ENCODE results near the gene JPT2. TPM values are rescaled to one million over a fixed set of nuclear protein-coding genes. Genes with fewer than 3 reads are reported as not detected.
A peak's percentile ranks its signal among the peaks of the same experiment; 100 is the strongest.

The JPT2 gene
- total RNA-seq, 1 donor from 2014 or later: 41.5 TPM

- no peak for DNase-seq (ENCODE audit: missing footprints)
- no peak for ATAC-seq
- intact Hi-C loops (cut with DNase I): no loop called here
These were observed 27.9 kb upstream of the JPT2 start for GRCh38 chr16:1650131-1650530.

DNA sequence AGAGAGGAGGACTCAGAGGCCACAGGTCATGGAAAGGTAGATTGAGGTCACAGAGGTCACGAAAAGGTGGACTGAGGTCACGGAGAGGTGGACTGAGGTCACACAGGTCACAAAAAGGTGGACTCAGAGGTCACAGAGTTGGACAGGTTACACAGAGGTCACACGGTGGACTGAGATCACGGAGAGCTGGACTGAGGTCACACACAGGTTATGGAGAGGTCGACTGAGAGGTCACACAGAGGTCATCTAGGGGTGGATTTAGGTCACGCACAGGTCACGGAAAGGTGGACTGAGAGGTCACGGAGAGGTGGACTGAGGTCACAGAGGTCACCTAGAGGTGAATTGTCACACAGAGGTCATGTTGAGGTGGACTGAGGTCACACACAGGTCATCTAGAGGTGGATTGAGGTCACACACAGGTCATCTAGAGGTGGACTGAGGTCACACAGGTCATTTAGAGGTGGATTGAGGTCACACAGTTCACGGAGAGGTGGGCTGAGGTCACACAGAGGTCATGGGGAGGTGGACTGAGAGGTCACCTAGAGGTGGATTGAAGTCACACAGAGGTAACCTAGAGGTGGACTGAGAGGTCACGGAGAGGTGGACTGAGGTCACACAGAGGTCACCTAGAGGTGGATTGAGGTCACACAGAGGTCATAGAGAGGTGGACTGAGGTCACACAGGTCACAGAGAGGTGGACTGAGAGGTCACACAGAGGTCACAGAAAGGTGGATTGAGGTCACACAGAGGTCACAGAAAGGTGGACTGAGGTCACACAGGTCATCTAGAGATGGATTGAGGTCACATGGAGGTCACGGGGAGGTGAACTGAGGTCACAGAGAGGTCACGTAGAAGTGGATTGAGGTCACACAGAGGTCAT, 26.7 kb upstream of the JPT2 start:
- DNase-seq (ENCODE audit: missing footprints) (no peak), ATAC-seq (no peak)
- intact Hi-C loops (cut with DNase I): no loop called here

DNA sequence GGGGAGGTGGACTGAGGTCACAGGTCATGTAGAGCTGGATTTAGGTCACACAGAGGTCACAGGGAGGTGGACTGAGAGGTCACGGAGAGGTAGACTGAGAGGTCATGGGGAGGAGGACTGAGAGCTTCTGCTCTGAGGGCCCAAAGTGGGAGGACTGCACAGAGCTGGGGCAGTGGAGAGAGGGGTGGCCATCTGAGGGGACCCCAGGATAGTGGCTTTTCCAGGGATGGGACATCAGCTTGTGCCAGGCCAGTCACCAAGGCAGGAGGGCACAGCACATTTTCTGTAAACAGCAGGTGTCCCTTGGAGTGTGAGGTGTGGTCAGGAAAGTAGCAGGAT, 26.1 kb upstream of the JPT2 start:
- DNase-seq (ENCODE audit: missing footprints) (no peak), ATAC-seq (no peak)
- intact Hi-C loops (cut with DNase I): no loop called here

GRCh38 chr16:1653023-1653422, 25.1 kb upstream of the JPT2 start:
- intact Hi-C loops (cut with DNase I): no loop called here
- no peak for DNase-seq (ENCODE audit: missing footprints)
- ATAC-seq: no peak

DNA sequence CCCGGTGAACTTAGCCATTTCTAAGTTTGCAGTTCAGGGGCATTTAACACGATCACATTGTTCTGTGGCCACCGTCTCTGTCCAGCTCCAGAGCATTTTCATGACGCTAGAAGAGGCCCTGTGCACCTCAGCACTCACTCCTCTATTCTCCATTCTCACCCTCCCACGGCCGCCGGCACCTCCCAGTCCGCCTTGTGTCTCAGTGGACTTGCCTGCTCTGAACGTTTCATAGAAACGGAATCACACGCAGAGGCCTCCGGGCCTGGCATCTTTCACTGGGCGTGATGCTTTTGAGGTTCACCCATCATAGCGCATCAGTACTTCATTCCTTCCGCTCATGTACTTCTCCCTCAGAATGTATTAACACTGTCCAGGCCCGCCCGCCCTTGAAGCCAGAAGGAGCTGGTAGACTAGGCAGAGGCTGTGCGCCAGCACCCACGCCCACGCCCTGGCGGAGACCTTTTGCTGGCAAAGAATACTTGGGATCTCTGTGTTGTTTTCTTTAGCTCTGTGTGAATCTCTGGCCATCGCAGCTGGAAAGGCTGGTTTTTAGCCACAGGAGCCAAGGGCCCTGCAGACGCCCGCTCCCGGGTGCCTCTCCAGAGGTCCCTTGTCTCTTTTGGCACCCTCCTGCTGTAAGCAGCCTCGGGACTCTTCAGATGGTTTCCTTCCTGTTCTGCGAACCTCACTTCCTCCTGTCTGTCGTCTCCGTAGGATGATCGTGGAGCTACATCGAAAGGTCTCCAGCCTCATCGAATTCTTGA, 23.4 kb upstream of the JPT2 start:
- DNase-seq (ENCODE audit: missing footprints): no peak
- no peak for ATAC-seq
- intact Hi-C loops (cut with DNase I): no loop called here

DNA sequence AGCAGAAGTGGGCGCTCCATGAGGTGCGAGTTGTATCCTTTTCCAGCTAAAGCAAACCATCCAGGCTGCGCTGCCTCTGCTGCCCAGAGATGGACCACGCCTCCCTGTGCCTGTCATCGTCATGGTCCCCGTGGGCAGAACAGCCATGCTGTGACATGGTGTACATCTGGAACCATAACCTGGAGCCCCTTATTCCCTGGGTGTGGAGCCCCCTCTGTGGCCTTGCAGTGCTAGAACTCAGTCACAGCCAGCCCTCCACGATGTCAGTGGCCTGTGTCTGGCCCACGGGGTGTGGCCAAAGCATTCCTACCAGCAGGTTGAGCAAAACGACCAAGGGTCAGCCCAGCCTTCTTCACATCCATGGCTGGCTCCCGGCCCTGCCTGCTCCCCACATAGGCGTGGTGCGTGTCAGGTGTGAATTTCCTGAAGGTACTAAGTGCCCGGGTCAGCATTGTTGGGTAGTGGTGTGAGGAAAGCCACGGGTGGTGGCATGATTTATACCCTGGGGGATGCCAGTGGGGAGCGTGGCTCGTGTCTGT, 22.7 kb upstream of the JPT2 start:
- DNase-seq (ENCODE audit: missing footprints) (no peak), ATAC-seq (no peak)
- intact Hi-C loops (cut with DNase I): no loop called here

- intact Hi-C loops (cut with DNase I): no loop called here
- DNase-seq (ENCODE audit: missing footprints) (no peak), ATAC-seq (no peak)
These were observed 21.9 kb upstream of the JPT2 start for GRCh38 chr16:1655909-1656807.

DNA sequence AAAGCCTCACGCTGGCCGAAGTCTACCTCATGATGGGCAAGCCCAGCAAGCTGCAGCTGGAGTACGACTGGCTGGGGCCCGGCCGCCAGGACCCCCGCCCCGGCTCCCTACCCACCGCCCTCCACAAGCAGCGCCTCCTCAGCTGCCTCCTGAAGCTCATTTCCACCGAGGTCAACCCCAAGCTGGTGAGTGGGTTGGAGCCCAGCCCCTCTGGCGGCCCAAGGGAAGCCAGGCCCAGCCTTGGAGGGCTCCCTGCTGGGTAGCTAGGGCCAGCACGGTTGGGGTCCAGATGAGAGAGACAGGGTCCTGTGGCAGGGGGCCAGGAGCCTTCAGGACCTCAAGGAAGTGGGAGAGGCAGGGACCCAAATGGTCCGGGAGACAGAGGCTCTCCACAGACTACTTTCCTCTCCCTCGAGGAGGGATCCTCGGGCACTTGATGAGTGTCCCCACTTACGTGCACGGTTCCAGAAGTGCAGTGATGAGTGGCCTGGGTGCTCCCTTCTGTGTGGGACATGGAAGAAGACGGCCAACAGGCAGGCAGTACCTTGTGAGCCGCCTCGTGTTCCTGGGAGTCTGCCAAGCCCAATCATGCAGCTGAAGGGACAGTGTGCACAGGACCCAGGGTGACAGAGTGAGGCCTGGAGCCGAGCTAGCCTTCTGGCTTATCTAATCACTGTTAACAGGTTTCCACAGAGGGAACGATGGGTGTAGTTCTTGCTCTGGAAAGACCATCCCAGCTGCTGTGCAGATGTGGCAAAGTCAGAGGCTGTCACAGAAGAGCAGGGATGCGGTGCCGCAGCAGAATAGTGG, 21.1 kb upstream of the JPT2 start:
- DNase-seq (ENCODE audit: missing footprints) (no peak), ATAC-seq (peak; percentile 89)
- intact Hi-C loops (cut with DNase I): no loop called here

DNA sequence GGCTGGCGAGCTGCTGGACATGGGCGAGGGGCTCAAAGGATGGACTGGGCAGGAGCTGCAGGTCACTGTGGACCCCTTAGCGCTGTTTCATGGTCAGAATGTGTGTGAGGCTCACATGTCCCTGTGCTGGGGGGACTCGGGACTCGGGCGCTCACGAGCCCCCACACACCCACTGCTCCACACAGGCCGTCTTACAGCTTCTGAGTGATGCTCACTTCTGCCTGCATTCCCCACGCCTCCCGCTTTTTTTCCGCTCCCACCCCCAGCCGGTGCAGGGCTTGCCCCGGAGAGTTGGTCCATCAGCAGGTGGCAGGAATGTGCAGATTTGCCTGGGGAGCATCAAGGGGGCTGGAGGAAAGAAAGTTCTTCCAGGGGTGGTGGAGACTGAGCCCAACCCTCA, 20.2 kb upstream of the JPT2 start:
- DNase-seq (ENCODE audit: missing footprints): no peak
- intact Hi-C loops (cut with DNase I): no loop called here
- ATAC-seq: no peak

GRCh38 chr16:1659031-1659430, 19.0 kb upstream of the JPT2 start:
- intact Hi-C loops (cut with DNase I): no loop called here
- ATAC-seq (no peak), DNase-seq (ENCODE audit: missing footprints) (no peak)

GRCh38 chr16:1661826-1662225, 16.3 kb upstream of the JPT2 start:
- ATAC-seq (no peak), DNase-seq (ENCODE audit: missing footprints) (no peak)
- intact Hi-C loops (cut with DNase I): no loop called here

GRCh38 chr16:1662543-1662942, 15.5 kb upstream of the JPT2 start:
- no peak for ATAC-seq
- DNase-seq (ENCODE audit: missing footprints): no peak
- intact Hi-C loops (cut with DNase I): no loop called here

GRCh38 chr16:1665829-1666228, 12.2 kb upstream of the JPT2 start:
- DNase-seq (ENCODE audit: missing footprints) (peak; percentile 34), ATAC-seq (no peak)
- intact Hi-C loops (cut with DNase I): no loop called here

DNA sequence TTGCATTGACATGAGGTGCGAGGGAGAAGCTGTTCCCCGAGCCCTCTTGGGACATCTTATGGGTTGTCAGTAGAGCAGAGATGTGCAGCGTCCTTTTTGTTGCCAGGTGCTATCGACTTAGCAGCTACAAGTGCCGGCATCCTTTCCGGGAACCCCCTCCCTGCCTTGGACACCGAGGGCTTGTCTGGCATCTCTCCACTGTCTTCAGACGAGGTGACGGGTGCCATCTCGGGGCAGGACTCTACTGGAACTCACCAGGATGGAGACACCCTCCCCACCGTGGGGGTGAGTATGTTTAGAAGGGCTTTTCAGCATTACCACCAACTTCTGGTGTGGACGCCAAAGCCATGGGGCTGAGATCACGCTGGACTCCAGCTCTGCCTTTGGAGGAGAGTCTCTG, 11.8 kb upstream of the JPT2 start:
- intact Hi-C loops (cut with DNase I): no loop called here
- DNase-seq (ENCODE audit: missing footprints): peak; percentile 61
- ATAC-seq: no peak

GRCh38 chr16:1667271-1667670, 10.8 kb upstream of the JPT2 start:
- intact Hi-C loops (cut with DNase I): no loop called here
- DNase-seq (ENCODE audit: missing footprints): no peak
- ATAC-seq: no peak

GRCh38 chr16:1667916-1668315, 10.2 kb upstream of the JPT2 start:
- DNase-seq (ENCODE audit: missing footprints) (peak; percentile 66), ATAC-seq (no peak)
- intact Hi-C loops (cut with DNase I): no loop called here

DNA sequence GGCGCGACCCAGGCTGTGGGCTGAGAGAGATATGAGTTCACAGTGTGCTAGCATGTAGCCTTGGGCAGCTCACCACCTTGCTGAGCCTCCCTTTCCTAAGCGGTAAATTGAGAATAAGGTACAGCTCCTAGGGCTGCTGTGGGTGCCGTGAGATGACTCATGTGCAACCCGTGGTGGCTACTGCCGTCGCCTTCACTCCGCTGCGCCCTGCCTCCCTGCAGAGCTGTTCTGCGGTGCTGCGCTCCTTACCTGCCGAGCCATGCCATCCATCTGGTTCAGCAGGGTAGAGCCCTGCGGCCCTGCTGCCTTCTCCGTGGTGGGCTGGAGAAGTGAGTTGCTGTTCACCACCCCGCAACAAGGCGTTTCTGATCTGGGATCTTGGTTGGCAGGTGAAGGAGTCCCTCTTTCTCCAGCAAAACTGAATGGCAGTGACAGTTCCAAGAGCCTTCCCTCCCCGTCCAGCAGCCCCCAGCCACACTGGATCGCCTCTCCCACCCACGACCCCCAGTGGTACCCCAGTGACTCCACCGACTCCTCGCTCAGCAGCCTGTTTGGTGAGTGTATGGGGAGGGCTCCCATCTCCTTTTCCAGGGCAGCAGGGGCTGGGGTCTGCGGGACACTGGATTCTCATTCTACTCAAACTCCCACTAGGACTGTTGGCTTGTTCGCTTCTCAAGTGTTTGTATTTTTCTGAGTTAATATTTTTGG, 9.3 kb upstream of the JPT2 start:
- intact Hi-C loops (cut with DNase I): no loop called here
- no peak for ATAC-seq
- peak; percentile 45 for DNase-seq (ENCODE audit: missing footprints)

DNA sequence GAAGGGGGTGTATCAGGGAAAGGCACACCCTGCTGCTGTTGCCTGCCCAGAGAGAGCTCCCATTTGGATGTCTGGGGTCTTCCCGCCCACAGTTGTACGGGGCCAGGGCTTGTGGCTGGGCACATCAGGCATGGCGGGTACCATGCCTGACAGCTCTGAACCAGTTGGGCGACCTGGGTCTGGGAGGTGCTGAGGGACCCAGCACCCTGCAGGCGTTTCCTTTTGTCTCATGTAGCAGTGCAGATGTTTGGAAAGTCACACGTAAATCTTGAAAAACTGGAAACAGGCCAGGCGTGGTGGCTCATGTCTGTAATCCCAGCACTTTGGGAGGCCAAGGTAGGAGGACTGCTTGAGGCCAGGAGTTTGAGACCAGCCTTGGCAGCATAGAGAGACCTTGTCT, 8.4 kb upstream of the JPT2 start:
- intact Hi-C loops (cut with DNase I): no loop called here
- ATAC-seq (no peak), DNase-seq (ENCODE audit: missing footprints) (no peak)

Data from Right ventricle myocardium inferior (tissue), 1 donor.